NCI-H2029 (cell line): Measurements from ENCODE around the gene IL6R.

Experiments
- DNase-seq: peaks from one replicate; lab custom pipeline; 2025; lab: John Stamatoyannopoulos, UW

Gene IL6R

DNA sequence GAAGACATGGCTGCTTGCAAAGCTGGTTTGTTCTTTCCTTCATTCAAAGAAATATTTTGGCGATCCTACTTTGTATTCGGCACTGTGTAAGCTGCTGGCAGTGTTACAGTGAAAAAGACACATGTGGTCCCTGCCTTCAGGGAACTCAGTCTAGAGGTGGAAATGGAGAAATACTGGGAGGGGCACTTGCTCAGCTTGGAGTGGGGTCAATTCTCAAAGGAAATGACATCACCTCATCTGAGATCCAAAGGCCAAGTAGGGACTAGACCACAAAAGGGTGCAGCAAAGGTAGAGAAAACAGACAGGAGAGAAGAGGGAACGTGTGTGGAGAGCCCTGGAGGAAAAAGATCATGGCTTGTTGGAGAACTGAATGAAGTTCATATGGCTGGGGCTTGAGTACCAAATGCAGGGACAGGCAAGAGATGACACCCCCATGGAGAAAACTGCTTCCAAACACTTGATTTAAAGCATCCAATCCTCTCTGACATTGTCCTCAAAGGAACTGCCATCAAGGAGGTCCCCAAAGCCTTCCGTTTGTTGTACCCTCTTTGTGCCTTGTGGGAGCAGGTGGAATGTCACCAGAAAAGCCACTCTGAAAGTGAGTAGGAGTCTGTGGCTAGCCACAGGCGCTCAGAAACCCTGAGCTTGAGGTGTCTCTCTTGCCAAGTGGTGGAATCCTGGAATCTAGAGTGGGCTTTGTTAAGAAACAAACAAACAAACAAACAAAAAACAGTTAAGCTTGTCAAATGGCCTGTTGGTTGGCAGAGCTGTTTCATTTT lies 48.6 kb downstream of the IL6R start:
- peak; percentile 58 for DNase-seq

DNA sequence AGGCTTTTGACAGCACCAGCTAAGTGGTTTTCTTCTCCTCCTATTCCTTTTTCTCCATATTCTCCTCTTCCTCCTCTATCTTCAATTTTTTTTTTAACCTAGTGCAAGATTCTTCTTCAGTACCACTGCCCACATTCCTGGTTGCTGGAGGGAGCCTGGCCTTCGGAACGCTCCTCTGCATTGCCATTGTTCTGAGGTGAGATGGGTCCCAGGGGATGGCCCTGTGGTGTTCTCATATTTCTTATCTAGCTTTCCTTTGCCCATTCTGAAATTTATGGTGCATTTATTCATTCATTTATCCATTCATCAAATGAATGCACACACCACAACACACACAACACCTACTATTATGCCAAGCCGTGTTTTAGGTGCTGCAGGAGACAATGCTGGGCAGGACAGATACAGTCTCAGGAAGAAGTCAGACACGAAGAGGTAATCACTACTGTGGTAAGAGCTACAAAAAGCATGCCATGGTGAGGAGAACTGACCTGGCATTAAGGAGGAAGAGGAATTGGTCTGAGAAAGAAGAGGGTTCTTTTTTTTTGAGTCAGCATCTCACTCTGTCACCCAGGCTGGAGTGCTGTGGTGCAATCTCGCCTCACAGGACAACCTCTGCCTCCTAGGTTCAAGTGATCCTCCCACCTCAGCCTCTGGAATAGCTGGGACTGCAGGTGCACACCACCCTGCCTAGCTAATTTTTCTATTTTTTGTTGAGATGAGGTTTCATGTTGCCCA lies 49.4 kb downstream of the IL6R start:
- no peak for DNase-seq

DNA sequence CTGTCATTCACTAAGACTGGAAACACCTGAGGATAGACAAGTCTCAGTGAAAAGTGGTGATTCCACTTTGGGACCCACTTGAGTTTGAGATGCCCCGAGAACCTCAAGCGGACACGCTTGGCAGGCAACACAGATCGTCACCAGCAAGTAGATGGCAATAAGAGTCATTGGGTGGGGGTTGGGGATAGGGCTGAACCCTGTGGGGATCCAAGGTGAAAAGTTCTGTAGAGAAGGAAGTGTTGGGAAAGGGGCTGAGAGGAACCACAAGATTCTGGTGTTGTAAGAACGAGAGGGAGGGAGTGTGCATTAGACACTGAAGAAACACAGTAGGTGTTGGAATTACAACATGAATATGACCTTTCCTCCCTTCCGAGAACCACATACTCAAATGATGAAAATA lies 51.5 kb downstream of the IL6R start:
- DNase-seq, result no peak

DNA sequence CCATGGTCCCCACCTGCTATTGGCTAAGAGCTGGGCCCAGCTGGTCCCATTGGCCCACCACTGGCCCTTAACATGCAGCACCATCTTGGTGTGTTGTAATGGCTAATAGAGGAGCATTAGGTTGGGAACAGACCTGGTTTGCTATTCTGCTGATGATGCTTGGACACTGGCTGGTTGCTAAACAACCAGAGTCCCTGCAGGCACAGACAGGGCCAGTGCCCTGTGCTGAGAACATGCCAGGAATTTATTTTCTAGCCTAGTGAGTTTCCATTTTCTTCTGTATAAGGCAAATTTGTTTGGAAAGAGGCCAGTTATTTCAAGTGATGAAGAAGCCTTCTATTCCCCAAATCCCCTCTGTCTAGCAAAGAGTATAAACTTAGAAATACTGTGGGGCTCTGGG lies 53.9 kb downstream of the IL6R start:
- DNase-seq, result no peak

DNA sequence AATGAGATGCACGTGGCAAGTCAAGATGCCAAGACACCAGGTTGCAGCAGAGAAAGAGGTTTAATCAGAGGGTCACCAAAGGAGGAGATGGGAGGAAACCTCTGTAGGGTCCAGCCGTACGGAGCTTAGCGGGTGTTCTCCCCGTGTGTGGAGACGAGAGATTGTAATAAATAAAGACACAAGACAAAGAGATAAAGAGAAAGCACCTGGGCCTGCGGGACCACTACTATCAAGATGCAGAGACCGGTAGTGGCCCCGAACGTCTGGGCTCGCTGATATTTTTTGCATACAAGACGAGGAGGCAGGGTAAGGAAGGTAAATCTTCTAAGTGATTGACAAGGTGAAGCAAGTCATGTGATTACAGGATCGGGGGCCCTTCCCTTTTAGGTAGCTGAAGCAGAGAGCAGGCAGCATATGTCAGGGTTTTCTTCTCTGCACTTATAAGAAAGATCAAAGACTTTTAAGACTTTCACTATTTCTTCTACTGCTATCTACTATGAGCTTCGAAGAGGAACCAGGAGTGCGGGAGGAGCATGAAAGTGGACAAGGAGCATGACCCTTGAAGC lies 55.6 kb downstream of the IL6R start:
- no peak for DNase-seq

DNA sequence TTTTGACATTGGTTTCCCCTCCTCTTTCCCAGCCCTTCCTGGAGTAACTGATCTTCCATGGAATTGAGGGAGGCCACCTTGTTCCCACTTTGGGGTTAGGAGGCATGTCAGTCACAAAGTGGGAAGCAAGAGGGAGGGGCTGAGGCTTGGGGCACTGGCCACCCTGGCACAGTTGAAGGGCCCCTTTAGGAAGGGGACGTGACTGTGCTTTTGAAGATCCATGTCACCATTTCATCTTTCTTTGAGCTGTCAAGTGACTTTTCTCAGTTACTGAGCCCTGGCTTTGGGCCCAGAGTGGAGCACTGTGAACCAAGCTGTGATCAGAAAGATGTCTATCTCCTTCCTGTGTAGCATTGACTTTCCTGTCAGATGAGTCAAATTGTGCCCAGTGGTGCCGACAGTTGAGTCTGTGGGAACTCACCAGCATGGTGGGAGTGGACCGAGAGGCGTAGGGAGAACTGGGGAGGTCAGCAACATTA lies 58.4 kb downstream of the IL6R start:
- DNase-seq, result no peak

DNA sequence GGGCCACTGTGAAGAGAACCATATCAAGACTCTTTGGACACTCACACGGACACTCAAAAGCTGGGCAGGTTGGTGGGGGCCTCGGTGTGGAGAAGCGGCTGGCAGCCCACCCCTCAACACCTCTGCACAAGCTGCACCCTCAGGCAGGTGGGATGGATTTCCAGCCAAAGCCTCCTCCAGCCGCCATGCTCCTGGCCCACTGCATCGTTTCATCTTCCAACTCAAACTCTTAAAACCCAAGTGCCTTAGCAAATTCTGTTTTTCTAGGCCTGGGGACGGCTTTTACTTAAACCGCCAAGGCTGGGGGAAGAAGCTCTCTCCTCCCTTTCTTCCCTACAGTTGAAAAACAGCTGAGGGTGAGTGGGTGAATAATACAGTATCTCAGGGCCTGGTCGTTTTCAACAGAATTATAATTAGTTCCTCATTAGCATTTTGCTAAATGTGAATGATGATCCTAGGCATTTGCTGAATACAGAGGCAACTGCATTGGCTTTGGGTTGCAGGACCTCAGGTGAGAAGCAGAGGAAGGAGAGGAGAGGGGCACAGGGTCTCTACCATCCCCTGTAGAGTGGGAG lies 60.6 kb downstream of the IL6R start:
- no peak for DNase-seq

DNA sequence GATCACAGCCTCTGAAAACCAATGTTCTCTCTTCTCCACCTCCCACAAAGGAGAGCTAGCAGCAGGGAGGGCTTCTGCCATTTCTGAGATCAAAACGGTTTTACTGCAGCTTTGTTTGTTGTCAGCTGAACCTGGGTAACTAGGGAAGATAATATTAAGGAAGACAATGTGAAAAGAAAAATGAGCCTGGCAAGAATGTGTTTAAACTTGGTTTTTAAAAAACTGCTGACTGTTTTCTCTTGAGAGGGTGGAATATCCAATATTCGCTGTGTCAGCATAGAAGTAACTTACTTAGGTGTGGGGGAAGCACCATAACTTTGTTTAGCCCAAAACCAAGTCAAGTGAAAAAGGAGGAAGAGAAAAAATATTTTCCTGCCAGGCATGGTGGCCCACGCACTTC lies 61.1 kb downstream of the IL6R start:
- DNase-seq, result no peak

DNA sequence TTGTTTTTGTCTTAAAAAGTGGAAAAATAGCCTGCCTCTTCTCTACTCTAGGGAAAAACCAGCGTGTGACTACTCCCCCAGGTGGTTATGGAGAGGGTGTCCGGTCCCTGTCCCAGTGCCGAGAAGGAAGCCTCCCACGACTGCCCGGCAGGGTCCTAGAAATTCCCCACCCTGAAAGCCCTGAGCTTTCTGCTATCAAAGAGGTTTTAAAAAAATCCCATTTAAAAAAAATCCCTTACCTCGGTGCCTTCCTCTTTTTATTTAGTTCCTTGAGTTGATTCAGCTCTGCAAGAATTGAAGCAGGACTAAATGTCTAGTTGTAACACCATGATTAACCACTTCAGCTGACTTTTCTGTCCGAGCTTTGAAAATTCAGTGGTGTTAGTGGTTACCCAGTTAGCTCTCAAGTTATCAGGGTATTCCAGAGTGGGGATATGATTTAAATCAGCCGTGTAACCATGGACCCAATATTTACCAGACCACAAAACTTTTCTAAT lies 61.8 kb downstream of the IL6R start:
- no peak for DNase-seq

DNA sequence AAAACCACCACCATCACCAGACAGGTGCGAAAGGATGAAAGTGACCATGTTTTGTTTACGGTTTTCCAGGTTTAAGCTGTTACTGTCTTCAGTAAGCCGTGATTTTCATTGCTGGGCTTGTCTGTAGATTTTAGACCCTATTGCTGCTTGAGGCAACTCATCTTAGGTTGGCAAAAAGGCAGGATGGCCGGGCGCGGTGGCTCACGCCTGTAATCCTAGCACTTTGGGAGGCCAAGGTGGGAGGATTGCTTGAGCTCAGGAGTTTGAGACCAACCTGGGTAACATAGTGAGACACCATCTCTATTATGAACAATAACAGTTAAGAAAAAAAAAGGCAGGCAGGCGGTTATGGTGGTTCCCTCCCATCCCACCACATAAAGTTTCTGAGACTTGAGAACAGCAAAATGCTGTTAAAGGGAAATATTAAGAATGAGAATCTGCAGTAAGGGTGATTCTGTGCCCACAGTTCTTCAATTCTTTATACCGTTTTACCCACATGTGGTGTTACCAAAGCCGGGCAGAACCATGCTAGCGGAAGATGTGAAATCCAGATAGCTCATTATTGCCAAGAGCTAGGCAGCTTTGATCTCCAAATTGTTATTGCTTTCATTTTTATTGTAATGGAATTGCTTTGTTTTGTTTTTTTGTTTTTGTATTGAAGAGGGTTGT lies 62.4 kb downstream of the IL6R start:
- DNase-seq, result no peak

DNA sequence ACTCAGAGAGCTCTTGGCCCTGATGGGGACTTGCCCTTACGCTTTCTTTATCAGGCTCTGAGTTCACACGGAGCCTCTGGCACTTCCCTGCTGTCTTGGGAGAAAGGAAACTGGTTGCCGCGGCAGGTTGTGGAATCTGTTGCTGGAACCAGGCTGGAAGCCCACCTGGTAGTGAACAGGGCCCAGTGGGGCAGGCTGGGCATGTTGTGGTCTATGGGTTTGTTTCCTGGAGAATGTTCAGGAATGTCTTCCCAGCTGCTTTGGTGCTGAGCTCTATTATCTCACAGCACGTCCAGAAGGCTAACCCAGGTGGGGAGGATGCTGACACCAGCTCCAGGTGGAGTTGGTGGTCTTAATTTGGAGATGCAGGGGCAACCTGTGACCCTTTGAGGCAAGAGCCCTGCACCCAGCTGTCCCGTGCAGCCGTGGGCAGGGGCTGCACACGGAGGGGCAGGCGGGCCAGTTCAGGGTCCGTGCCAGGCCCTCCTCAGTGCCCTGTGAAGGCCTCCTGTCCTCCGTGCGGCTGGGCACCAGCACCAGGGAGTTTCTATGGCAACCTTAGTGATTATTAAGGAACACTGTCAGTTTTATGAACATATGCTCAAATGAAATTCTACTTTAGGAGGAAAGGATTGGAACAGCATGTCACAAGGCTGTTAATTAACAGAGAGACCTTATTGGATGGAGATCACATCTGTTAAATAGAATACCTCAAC lies 63.5 kb downstream of the IL6R start:
- DNase-seq, result no peak

DNA sequence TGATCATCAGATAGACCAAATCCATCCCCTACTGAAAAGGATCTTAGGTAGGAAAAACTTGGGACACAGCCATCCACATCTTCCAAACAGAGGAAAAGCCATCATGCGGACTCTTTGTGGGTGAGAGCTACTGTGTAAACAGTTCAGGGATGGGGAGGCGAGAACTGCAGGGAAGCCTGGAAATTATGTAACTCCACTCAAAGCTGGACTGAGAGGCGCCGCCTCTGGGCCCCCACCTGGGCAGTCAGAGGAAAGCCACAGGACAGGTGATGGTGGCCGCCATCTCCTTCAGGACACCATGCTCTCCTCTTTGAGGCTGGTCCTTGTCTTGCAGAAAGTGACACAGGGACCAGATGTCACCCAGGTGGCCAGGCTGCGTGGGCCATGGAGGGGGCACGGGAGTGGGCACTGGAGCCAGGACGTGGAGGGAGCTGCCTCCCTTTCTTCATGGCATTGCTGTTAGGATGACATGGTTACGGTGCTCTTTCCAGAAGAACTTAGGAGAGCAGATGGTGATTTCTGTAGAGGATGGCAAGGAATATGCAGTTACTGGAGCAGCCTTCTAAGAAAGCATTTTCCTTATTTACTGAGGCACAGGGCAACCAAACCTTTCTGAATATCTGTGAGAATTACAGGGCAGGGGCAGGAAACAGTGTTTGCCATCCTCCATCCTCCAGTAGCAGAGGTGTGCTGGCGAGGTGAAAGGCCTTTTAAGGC lies 64.9 kb downstream of the IL6R start:
- DNase-seq, result no peak

DNA sequence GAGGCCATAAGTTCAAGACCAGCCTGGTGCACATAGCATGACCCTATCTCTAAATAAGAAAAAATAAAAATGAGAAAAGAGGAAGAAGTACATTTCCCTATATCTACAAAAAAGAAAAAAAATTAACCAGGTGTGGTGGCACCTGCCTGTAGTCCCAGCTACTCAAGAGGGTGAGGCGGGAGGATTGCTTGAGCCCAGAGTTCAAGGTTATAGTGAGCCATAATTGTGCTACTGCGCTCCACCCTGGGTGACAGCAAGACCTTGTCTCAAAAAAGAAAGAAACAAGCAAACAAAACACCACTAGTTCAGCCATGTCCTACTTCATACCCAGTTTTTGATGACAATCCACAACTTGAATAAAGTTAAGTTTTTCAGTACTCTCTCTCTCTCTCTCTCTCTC lies 66.2 kb downstream of the IL6R start:
- DNase-seq, result no peak

DNA sequence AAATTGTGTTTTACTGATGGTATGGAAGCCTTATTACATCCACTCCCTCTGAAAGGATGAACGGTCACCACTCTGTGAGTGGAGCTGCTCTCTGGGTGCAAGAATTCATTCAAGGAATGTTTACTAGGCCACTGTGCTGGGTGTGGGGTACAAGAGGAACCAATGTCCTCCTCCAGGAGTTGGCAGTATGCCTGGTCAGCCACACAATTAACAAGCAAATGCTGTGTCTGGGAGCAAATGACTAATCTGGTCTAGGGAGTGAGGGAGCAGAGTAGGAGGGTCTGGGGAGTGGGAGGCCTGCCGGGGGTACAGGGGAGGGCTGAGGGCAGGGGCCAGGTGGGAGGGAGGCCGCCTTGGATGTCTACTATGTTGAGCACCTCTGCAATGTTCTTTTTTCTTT lies 69.7 kb downstream of the IL6R start:
- no peak for DNase-seq

DNA sequence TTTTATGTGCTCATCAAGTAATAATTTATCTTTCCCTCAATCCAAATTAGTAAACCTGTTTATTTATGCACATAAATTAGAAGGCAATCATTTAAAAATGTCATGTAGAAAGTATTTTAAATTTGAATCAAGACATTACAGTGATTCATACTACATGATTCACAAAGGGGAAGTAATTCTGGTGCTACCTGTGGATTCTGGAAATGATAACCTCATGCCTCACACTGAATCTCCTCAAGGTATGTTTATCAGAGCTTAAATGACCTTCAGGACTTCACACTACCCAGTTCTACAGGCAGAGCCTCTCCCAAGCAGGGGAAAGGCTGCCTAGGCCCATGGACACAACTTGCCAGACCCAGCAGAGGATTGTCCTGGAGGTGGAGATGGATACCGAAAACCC lies 71.6 kb downstream of the IL6R start:
- no peak for DNase-seq

DNA sequence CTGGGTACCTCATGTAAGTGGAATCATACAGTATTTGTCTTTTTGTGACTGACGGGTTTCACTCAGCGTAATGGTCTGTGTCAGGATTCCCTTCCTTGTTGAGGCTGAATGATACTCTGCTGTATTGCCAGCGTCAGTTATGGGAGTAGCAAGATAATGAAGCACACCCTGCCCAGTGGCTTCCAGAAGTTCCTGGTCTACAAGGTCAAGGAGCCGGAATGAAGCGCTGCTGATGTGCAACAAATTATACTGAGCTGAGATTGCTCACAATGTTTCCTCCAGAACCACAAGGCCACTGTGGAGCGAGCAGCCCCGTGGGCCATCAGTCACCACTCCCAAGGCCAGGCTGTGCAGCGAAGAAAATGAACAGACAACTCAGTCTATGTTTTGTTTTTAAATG lies 72.9 kb downstream of the IL6R start:
- DNase-seq, result no peak

DNA sequence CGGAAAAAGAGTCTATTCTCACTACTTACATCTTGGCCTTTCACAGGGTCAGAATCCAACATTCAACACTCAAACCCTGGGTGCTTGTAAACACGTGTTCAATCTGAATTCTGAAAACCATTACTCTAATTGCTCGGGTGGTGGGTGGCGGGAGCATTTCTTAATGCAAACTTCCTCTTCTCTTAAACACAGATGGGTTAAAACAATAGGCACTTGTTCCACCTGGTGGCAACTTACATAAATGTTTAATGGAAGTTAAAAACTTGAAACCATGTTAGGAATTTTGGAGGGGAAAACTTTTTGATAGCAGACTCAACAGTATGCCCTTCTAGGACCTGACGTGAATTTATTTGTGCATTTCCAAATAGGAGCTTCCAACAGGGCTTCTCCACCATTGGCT lies 73.5 kb downstream of the IL6R start:
- no peak for DNase-seq

DNA sequence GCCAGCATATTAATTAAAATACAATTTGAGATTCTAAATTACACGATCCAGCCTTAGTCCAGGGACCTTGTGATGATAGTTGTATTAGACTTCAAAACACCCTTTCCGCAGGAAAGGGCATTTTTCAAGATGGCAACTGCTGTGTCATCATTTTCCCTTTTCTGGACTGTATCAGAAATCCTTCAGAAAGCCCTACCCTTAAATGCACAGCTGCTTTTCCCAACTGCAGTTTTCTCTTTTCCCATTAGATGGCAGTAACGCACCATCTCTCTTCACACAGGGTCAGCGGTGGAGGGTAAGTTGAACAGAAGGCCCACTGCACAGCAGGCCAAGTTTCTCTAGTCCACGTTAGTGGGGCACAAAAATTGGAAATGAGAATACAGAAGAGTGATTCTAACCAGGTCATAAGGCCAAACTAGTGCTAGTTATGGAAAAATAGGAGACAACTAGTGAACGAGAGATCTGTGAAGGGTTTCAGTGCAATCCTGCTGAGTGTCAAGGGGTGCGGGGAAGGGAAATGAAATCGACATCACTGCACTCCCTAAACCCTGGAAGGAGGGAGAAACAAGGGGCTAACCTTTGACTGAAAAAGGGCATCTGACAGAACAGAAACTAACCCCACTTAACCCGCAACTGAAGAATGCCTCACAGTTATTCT lies 74.8 kb downstream of the IL6R start:
- DNase-seq, result peak; percentile 46

DNA sequence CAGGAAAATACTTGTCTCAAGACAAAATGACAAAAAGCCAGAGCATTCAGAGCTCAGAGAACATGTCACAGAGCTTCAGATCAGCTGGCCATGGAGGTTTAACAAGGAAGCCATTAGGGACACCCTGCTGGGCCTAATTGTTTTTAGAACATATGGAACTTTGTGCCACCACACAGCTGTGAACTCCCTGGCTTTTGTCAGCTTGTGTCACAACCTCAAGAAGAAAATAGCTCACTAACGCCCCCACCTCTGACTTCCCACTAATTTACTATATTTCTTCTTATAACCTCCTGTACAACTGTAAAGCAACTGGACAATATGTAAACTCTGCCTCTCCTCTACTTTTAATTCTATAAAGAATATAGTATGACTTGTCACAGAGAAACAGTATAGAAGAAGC lies 75.9 kb downstream of the IL6R start:
- no peak for DNase-seq
